SKM-1 (cell line): ENCODE results near the gene TSPEAR.
"Not testable (repeated sequence)": the region's sequence is repeated elsewhere in the genome, so short reads cannot be mapped to it uniquely, and the experiment has no call there.

Source experiments
- DNase-seq: peaks from one replicate; lab custom pipeline; 2025; ENCODE audit not compliant: unreplicated experiment; lab: John Stamatoyannopoulos, UW

Gene TSPEAR

GRCh38 chr21:44703731-44704635 is 7.4 kb downstream of the TSPEAR start:
- DNase-seq: no peak

DNA sequence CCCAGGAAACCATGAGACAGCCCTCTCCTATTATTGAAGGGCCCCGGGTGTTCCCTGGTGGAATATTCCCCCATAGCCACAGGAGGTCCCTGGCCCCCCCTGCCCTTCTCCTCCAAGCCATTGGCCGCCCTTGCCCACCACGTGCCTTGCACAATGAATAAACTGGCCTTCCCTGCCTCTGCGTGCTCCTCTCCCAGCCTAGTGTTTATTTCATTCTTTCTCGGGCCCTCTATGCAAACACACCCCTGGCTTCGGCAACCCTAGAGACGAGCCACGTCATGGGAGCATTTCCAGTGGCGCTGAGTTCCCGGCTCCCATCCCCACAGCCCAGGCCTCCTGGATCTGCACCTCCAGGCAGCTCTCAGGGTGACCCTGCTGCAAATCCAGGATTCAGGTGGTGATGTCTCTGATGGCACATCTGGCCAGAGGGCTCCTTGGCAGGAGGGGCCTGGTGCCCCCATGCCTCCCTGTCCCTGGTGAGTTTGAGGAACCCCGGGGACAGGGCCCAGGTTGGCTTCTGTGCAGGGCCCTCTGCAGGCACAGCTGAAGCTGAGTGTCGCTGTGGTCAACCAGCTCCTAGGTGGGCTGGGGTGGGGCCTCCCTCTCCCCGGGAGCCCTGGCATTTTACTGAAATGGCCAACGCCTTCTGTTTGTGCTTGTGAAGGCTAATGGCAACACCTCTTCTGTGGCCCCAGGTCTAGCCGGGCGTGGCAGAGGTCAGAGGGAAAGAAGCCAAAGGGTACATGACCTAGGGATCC is 8.2 kb downstream of the TSPEAR start:
- DNase-seq: no peak

DNA sequence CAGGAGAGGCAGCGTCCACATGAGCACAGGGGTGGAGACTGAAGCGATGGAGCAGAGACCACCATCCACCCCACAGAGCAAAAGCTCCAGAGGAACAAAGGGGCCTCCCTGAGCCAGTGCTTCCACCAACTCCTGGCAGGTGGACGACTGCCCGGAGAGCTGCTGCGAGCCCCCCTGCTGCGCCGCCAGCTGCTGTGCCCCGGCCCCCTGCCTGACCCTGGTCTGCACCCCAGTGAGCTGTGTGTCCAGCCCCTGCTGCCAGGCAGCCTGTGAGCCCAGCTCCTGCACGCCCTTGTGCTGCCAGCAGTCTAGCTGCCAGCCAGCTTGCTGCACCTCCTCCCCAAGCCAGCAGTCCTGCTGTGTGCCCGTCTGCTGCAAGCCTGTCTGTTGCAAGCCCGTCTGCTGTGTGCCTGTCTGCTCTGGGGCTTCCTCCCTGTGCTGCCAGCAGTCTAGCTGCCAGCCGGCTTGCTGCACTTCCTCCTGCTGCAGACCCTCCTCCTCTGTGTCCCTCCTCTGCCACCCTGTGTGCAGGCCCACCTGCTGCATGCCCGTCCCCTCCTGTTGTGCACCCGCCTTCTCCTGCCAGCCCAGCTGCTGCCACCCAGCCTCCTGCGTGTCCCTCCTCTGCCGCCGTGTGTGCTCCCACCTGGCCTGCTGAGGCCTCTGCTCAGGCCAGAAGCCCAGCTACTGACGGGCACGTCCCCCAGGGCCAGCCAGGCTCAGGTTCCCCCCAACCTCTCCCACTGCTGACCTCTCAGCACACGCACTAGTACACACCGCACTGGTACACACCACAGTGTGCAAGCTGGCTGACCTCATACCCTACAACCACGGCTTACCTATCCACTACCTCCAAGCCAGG is 9.0 kb downstream of the TSPEAR start:
- DNase-seq: no peak

DNA sequence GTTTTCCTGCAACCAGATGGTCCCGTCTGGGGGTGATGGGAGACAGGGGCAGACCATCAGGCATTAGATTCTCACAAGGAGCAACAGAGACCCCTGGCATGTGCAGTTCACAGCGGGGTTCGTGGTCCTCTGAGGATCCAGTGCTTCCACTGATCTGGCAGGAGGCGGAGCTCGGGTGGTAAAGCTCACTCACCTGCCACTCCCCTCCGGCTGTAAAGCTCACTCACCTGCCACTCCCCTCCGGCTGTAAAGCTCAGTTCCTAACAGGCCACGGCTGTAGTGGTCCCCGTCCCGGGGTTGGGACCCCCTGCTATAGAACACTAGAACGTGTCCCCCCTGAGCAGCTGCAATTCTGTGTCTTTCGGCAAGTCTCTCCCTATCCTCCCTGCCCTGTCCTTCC is 9.8 kb downstream of the TSPEAR start:
- no peak for DNase-seq

DNA sequence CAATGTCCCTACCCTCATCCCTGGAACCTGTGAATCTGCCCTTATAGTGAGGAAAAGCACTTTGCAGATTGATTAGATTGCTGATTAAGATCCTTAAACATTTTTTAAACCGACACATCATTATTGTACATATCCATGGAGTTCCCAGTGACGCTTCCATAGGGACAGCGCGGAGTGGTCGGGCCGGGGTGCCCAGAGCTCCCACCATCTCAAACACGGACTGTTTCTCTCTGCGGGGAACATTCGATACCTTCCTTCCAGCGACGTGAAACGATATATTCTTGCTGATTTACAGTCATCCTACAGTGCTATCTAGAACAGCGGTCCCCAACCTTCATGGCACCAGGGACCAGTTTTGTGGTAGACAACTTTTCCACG is 10.4 kb downstream of the TSPEAR start:
- DNase-seq: no peak

GRCh38 chr21:44700101-44701022 is 11.0 kb downstream of the TSPEAR start:
- DNase-seq: no peak

GRCh38 chr21:44699502-44700001 is 11.8 kb downstream of the TSPEAR start:
- no peak for DNase-seq

- no peak for DNase-seq
Measured at GRCh38 chr21:44697811-44698734, 13.3 kb downstream of the TSPEAR start.

GRCh38 chr21:44697172-44697810 is 14.1 kb downstream of the TSPEAR start, which contains the start of gene KRTAP10-12:
Gene KRTAP10-12, plus strand, starts transcription at chr21:44697172. Its CDS starts 30 bp downstream, at chr21:44697202.
- not testable (repeated sequence) for DNase-seq

DNA sequence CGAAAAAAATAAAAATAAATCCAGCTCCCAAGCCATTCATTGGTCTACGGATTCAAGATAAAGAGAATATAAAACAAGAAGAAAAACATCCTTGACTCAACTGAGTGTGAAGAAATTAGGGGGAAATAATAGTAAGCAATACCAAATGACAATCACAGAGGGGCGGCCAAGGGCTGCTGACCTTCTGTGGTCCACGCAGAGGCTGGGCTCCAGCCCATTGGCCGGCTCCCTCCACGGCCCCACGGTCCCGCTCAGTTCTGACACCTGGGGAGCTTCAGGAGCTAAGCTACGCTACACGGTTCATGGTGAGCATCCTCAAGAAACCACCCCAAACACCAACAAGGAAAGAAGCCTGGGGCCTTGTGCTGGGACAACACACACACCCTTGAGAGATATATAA is 14.8 kb downstream of the TSPEAR start:
- no peak for DNase-seq

- no peak for DNase-seq
Measured at GRCh38 chr21:44695641-44696040, 15.7 kb downstream of the TSPEAR start.

DNA sequence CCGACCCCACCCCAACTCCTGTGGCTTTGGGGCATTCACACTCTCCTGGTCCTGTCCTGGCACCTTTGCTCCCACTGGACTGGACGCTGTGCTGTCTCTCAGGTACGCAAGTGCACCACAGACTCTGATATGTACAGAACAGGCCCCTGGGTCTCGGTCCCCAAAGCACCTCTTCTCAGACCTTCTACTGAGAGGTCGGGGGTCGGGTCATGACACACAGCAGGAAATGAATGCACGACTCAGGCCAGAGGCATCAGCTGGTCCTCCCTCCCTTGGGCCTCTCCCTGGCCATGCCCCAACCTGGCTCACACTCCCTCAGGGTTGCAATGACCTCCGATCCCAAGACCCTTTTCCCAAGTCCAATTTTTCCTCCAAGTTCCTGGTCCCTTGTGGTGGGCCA is 16.2 kb downstream of the TSPEAR start:
- DNase-seq: no peak

DNA sequence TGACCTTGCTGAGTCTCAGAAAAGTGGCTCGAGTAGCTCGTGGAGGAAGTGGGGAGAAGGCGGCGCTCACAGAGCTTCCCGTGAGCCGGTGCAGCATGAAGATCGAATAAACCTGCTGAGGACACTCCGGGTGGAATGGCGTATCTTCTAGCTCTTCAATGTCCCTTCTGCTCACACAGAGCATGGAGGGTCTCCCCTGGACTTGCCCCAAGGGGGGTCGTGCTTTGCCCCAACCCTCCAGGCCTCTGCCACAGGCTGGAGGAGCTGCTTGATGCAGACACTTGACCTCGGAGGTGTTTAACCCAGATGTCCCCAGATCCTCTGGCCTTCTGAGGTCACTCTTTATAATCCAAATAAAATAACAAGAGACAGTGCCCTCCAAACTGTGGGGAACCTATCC is 16.6 kb downstream of the TSPEAR start:
- no peak for DNase-seq

DNA sequence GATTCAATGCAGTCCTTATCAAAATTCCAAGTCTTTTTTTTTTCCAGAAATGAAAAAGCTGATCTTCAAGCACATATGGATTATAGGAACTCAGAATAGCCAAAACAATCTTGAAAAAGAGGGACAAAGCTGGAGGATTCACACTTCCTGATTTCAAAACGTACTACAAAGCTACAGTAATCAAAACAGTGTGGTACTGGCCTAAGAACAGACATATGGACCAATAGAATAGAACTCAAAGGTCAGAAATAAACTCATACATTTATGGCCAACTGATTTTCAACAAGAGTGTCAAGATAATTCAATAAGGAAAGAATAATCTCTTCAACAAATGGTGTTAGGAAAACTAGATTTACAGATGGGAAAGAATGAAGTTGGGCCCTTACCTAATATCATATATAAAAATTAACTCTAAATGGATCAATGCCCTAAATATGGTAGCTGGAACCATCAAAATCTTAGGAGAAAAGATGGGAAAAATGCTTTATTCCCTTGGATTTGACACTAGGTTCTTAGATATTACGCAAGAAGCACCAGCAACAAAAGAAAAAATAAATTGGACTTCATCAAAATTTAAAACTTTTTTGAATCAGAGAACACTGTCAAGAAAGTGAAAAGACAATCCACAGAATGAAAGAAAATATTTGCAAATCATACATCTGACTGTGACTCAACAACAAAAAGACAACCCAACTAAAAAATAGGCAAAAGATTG is 18.4 kb downstream of the TSPEAR start:
- no peak for DNase-seq

- DNase-seq: no peak
Measured at GRCh38 chr21:44691686-44692085, 19.7 kb downstream of the TSPEAR start.

- not testable (repeated sequence) for DNase-seq
Measured at GRCh38 chr21:44689740-44690139, 21.6 kb downstream of the TSPEAR start.

DNA sequence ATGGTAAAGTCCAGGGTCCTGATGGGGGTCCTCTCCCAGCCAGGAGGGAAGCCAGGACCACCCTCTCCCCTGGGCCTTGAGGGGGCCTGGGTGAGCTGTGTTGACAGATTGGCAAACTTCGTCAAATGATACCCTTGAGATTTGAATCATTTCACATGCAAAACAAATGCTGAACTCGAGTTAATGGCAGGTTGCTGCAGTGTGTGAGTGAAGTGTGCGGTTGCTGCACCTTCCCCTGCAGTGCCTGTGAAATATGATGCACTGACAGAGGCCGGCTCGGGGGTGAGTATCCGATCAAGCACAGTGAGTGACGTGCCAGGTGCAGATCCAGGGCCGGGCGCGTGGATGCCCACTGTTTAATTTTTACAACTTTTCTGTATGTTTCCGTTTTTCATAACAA is 23.7 kb downstream of the TSPEAR start:
- no peak for DNase-seq
